CD4-positive, alpha-beta T cell treated with Interleukin-1 beta for 1 hour (primary cell): ENCODE data around the gene WDR82.
A peak's percentile ranks its signal among the peaks of the same experiment; 100 is the strongest.

Experiments
- DNase-seq, 2 donors: peaks; one replicate each; pipeline ENCODE4 v3.0.0-alpha.2; 2020 to 2022

The WDR82 gene

GRCh38 chr3:52306978-52307377 is 28.5 kb upstream of the WDR82 start:
- DNase-seq: no peak

- DNase-seq: no peak
Observed at GRCh38 chr3:52305926-52306325, 27.5 kb upstream of the WDR82 start.

- no peak for DNase-seq
Observed at GRCh38 chr3:52303811-52304210, 25.4 kb upstream of the WDR82 start.

GRCh38 chr3:52302426-52303145 is 24.1 kb upstream of the WDR82 start:
- DNase-seq: no peak

GRCh38 chr3:52299879-52300611 is 21.6 kb upstream of the WDR82 start:
- peak in 1 of 2 donors; percentile 25 for DNase-seq

- no peak for DNase-seq
Observed at GRCh38 chr3:52299247-52299878, 20.9 kb upstream of the WDR82 start.

- DNase-seq: no peak
Observed at GRCh38 chr3:52298149-52299098, 20.0 kb upstream of the WDR82 start.

GRCh38 chr3:52297242-52298148 is 19.0 kb upstream of the WDR82 start:
- no peak for DNase-seq

GRCh38 chr3:52295671-52296208 is 17.3 kb upstream of the WDR82 start:
- DNase-seq: no peak

GRCh38 chr3:52294320-52295150 is 16.1 kb upstream of the WDR82 start:
- no peak for DNase-seq

GRCh38 chr3:52293491-52294319 is 15.3 kb upstream of the WDR82 start:
- DNase-seq: no peak

- no peak for DNase-seq
Observed at GRCh38 chr3:52292247-52293065, 14.0 kb upstream of the WDR82 start.

GRCh38 chr3:52291508-52292181 is 13.2 kb upstream of the WDR82 start:
- DNase-seq: peak; percentile 47 to 48

GRCh38 chr3:52290596-52291507 is 12.4 kb upstream of the WDR82 start:
- DNase-seq: no peak

GRCh38 chr3:52289747-52290595 is 11.5 kb upstream of the WDR82 start:
- no peak for DNase-seq

- DNase-seq: no peak
Observed at GRCh38 chr3:52289338-52289746, 10.9 kb upstream of the WDR82 start.
